Lung (tissue), 12 donors: ENCODE results near the gene FLRT1. TPM values are rescaled to one million over a fixed set of nuclear protein-coding genes. Genes with fewer than 3 reads are reported as not detected.

Source experiments
- ATAC-seq: fragments of 200-7000 bp; cut with Tn5 transposase; one replicate; pipeline ENCODE4 v1.9.1; 2020; ENCODE audit warnings: moderate number of reproducible peaks; ENCODE audit not compliant: insufficient read depth, low FRiP score
- DNase-seq, 3 donors: peaks; one replicate each; pipeline ENCODE4 v3.0.0-alpha.2; 2013 to 2017
- H3K27ac ChIP-seq, 2 donors: one replicate each; pipeline ENCODE4 v1.5.1; 2013; ENCODE audit warnings: mild to moderate bottlenecking in 2 of 2, moderate library complexity in 2 of 2, control low read depth in 1 of 2, inconsistent platforms in 1 of 2, low read depth in 1 of 2, low read length in 1 of 2
- H3K27me3 ChIP-seq, 3 donors: one replicate each; pipeline ENCODE4 v1.5.1; 2013; ENCODE audit warnings: low read length in 2 of 3; ENCODE audit not compliant: control insufficient read depth in 3 of 3, insufficient read depth in 3 of 3
- H3K36me3 ChIP-seq, 4 donors: one replicate each; pipeline ENCODE4 v1.5.1; 2013; ENCODE audit warnings: low read length in 4 of 4, mild to moderate bottlenecking in 1 of 4, moderate library complexity in 1 of 4; ENCODE audit not compliant: control insufficient read depth in 4 of 4, insufficient read depth in 4 of 4
- H3K4me1 ChIP-seq, 5 donors: one replicate each; pipeline ENCODE4 v1.5.1; 2013; ENCODE audit warnings: low read length in 5 of 5, mild to moderate bottlenecking in 2 of 5, moderate library complexity in 1 of 5; ENCODE audit not compliant: control insufficient read depth in 5 of 5, insufficient read depth in 5 of 5
- H3K4me3 ChIP-seq: one replicate; pipeline ENCODE4 v1.5.1; 2013; ENCODE audit warnings: mild to moderate bottlenecking, control low read depth, moderate library complexity
- H3K9ac ChIP-seq, 2 donors: one replicate each; pipeline ENCODE4 v1.5.1; 2013; ENCODE audit warnings: low read length in 2 of 2, control low read depth in 1 of 2; ENCODE audit not compliant: insufficient read depth in 1 of 2
- H3K9me3 ChIP-seq, 4 donors: one replicate each; pipeline ENCODE4 v1.5.1; 2013; ENCODE audit warnings: low read length in 3 of 4, mild to moderate bottlenecking in 1 of 4, moderate library complexity in 1 of 4; ENCODE audit not compliant: control insufficient read depth in 4 of 4, insufficient read depth in 3 of 4
- CTCF ChIP-seq: IDR thresholded peaks from 2 replicates; pipeline ENCODE4 v1.5.1; 2012; ENCODE audit warnings: mild to moderate bottlenecking; ENCODE audit errors: control extremely low read depth, extremely low read depth
- WGBS, 2 donors: extraction: QIAGEN DNeasy Blood & Tissue Kit; methylation state at CpG; one replicate each; pipeline ENCODE4 v1.1.7; 2013; 5-methylcytosine and 5-hydroxymethylcytosine counted together
- polyA plus RNA-seq, 2 donors: library from polyadenylated mRNA; stranded (reverse); fragments of 200-250 nt; gene quantifications; one replicate each; pipeline ENCODE4 v1.2.1, GENCODE V29; 2013
- total RNA-seq, 2 donors: library from RNA; depleted of rRNA in 1 of 2; stranded (reverse); fragments of >200 nt in 1 of 2; gene quantifications; one replicate each; pipeline ENCODE4 v1.2.1, GENCODE V29; 2014 to 2021
- donor health status: control.
- donor health status: control.
- donor health status: Bipolar disorder and iron deficiency.
- donor health status: healthy.
- donor health status: DM: yes; HTN: yes; CAD: no.

The FLRT1 gene
- total and polyA plus RNA-seq, 4 donors: 0.02 to 0.34 (median 0.12) TPM

- Histone ChIP-seq H3K9me3 (no peaks in the 10 kb centered on the region), H3K4me1 (peaks cover 0 to 9% (median 5%) of the 10 kb centered on the region in 5 donors), H3K27ac (no peak overlapping the region), H3K9ac (no peak overlapping the region), H3K27me3 (peaks cover 0 to 2% (median 2%) of the 10 kb centered on the region in 3 donors), H3K4me3 (no peak overlapping the region), H3K36me3 (no peaks in the 10 kb centered on the region)
- 80 to 86% methylated on average over 8 of the region's 8 CpGs for WGBS, 2 donors
- no peak for ATAC-seq
- TF ChIP-seq CTCF: no peak
- DNase-seq: no peak
These were observed 6.0 kb upstream of the FLRT1 start for GRCh38 chr11:64029773-64030172.

- 82 to 83% methylated on average over 3 of the region's 3 CpGs for WGBS, 2 donors
These were observed 4.7 kb upstream of the FLRT1 start for GRCh38 chr11:64031001-64031400.

DNA sequence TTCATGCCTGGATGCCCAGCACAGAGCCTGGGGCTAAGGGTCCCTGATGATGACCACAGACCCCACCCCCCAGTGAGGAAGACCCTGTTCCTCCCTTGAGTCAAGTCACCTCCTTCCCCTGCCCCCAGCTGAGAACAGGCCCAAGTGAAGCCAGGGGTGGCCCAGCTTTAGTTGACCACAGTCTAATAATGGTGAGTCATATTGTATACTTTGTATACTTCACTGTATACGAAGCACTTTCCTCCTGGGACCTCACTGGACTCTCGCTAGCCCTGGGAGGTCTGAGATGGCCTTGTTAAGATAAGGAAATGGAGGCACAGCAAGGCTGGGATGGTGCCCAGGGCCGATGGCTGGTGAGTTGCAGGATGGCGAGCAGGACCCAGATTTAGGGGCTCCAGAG is 3.7 kb upstream of the FLRT1 start:
- no peak for DNase-seq
- Histone ChIP-seq H3K27me3 (peaks cover 0 to 8% (median 7%) of the 10 kb centered on the region in 3 donors), H3K9ac (no peak overlapping the region), H3K36me3 (no peaks in the 10 kb centered on the region), H3K4me1 (peaks cover 0 to 16% (median 13%) of the 10 kb centered on the region in 5 donors), H3K27ac (no peak overlapping the region), H3K4me3 (no peak overlapping the region), H3K9me3 (no peaks in the 10 kb centered on the region)
- no peak for TF ChIP-seq CTCF
- no peak for ATAC-seq
- 81 to 91% methylated on average over 4 of the region's 4 CpGs for WGBS, 2 donors

More at GRCh38 chr11:64031001-64031400, 4.7 kb upstream of the FLRT1 start:
- Histone ChIP-seq H3K4me3 (no peak overlapping the region), H3K27ac (no peak overlapping the region), H3K36me3 (no peaks in the 10 kb centered on the region), H3K9me3 (no peaks in the 10 kb centered on the region), H3K9ac (no peak overlapping the region), H3K4me1 (peaks cover 0 to 13% (median 8%) of the 10 kb centered on the region in 5 donors), H3K27me3 (peaks cover 0 to 7% (median 7%) of the 10 kb centered on the region in 3 donors)
- ATAC-seq (no peak), DNase-seq (no peak)
- TF ChIP-seq CTCF: no peak

GRCh38 chr11:64034411-64034811 is 1.3 kb upstream of the FLRT1 start:
- Histone ChIP-seq H3K9me3 (peaks cover 0 to 2% (median 0%) of the 10 kb centered on the region in 4 donors), H3K27ac (no peak overlapping the region), H3K9ac (no peak overlapping the region), H3K4me1 (peaks cover 0 to 10% (median 4%) of the 10 kb centered on the region in 5 donors), H3K36me3 (no peaks in the 10 kb centered on the region), H3K4me3 (no peak overlapping the region), H3K27me3 (peaks cover 0 to 11% (median 7%) of the 10 kb centered on the region in 3 donors)
- DNase-seq (no peak), ATAC-seq (no peak)
- WGBS, 2 donors: 60 to 72% methylated on average over 9 of the region's 9 CpGs
- no peak for TF ChIP-seq CTCF
